Stimulated activated memory B cell treated with anti-CD40 and anti-IgM and Interleukin-4, amounts not matched to agents 10 μg/mL and 1 μg/mL and 100 μg/mL, for 72 hours (primary cell): ENCODE results near the gene ADARB2.

ENCODE experiments used
- ATAC-seq: fragments of 150-1000 bp; cut with Tn5 transposase; 2 replicates; pipeline ENCODE4 v1.10.0; 2021
- H3K27ac Mint-ChIP-seq: one replicate; pipeline ENCODE4 v1.8.0; 2022; ENCODE audit warnings: mild to moderate bottlenecking, mixed read lengths
- H3K27me3 Mint-ChIP-seq: one replicate; pipeline ENCODE4 v1.8.0; 2022; ENCODE audit warnings: mixed read lengths
- H3K36me3 Mint-ChIP-seq: one replicate; pipeline ENCODE4 v1.8.0; 2022; ENCODE audit warnings: mixed read lengths
- H3K4me1 Mint-ChIP-seq: one replicate; pipeline ENCODE4 v1.8.0; 2022; ENCODE audit warnings: mixed read lengths
- H3K4me3 Mint-ChIP-seq: one replicate; pipeline ENCODE4 v1.8.0; 2022; ENCODE audit warnings: mild to moderate bottlenecking, moderate library complexity, mixed read lengths
- H3K9me3 Mint-ChIP-seq: one replicate; pipeline ENCODE4 v1.8.0; 2022; ENCODE audit warnings: mixed read lengths

ADARB2 gene

DNA sequence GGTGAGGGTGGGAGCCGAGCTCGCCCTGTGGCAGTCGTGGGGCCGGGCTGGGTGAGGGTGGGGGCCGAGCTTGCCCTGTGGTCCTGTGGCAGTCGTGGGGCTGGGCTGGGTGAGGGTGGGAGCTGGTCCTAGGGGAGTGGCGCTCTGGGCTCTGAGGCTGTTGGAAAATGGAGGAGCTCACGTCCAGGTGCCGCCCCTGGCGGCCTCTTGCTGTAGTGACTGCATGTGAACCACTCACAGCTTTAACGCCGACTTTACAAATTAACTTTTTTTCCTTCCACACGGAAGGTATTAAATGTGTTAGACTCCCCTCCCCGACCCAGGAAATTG, 368.5 kb downstream of the ADARB2 start:
- Mint-ChIP-seq H3K27ac (no peak overlapping the region), H3K36me3 (no peaks in the 10 kb centered on the region), H3K27me3 (peaks cover 56% of the 10 kb centered on the region), H3K9me3 (no peaks in the 10 kb centered on the region), H3K4me1 (peaks cover 13% of the 10 kb centered on the region), H3K4me3 (no peak overlapping the region)
- peak; percentile 62 for ATAC-seq

DNA sequence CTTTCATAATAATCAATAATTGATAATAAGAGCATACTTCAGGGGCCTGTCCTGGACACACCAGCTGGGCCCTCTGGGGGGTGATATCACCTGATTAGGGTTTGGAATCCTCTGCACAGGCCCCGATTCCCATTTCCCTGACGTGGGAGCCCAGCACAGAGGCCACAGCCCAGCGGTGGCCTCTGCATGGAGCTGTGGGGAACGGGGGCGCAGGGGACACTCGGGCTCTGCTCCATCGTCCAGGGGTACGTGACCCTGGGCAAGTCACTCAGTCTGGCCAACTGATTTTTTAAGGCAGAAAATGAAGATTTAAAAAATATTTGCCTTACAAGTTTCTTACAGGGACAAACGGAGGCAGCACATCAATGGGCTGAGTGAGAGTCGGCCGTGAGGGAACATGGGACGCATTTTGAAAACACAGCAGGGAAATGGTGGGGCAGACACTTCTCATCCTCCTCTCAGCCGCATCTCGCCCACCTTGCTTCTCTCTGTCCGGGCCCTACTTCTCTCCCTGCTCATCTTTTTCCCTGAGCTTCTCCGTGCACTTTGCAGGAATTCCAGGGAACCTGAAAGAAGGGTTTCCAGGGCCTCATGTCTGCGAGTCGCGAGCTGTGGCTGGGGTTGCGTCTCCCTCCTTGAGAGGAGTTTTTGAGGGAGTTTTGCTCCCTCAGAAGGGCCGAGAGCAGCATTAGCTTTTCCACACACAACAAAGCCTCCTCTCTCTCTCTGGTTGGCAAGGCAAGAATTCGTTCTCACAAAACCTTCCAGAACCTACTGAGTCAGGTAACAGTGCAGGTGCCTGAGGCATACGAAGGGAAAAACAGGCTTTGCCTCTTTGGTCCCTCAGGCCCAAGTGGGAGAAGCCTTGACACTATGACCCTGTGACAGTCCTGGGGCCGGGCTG, 369.1 kb downstream of the ADARB2 start:
- Mint-ChIP-seq H3K9me3 (no peaks in the 10 kb centered on the region), H3K36me3 (no peaks in the 10 kb centered on the region), H3K27me3 (peaks cover 56% of the 10 kb centered on the region), H3K27ac (no peak overlapping the region), H3K4me1 (peaks cover 13% of the 10 kb centered on the region), H3K4me3 (no peak overlapping the region)
- no peak for ATAC-seq

- no peak for ATAC-seq
- peaks cover 56% of the 10 kb centered on the region for H3K27me3 Mint-ChIP-seq
- H3K9me3 Mint-ChIP-seq = no peaks in the 10 kb centered on the region
Observed at GRCh38 chr10:1366811-1367425, 370.4 kb downstream of the ADARB2 start.

GRCh38 chr10:1366322-1366691, 371.0 kb downstream of the ADARB2 start:
- Mint-ChIP-seq H3K27me3 (peaks cover 56% of the 10 kb centered on the region), H3K9me3 (no peaks in the 10 kb centered on the region), H3K27ac (no peak overlapping the region), H3K4me1 (peaks cover 13% of the 10 kb centered on the region), H3K4me3 (no peak overlapping the region), H3K36me3 (no peaks in the 10 kb centered on the region)
- no peak for ATAC-seq

More at GRCh38 chr10:1366811-1367425, 370.4 kb downstream of the ADARB2 start:
- H3K4me1 Mint-ChIP-seq = peaks cover 13% of the 10 kb centered on the region
- H3K4me3 Mint-ChIP-seq = no peak overlapping the region
- H3K36me3 Mint-ChIP-seq = no peaks in the 10 kb centered on the region
- H3K27ac Mint-ChIP-seq = no peak overlapping the region

GRCh38 chr10:1365540-1366321, 371.6 kb downstream of the ADARB2 start:
- Mint-ChIP-seq H3K4me3 (no peak overlapping the region), H3K4me1 (peaks cover 12% of the 10 kb centered on the region), H3K9me3 (no peaks in the 10 kb centered on the region), H3K27ac (no peak overlapping the region), H3K36me3 (no peaks in the 10 kb centered on the region), H3K27me3 (peaks cover 53% of the 10 kb centered on the region)
- ATAC-seq = no peak

- no peaks in the 10 kb centered on the region for H3K9me3 Mint-ChIP-seq
- H3K27ac Mint-ChIP-seq = no peak overlapping the region
- ATAC-seq = no peak
- peaks cover 39% of the 10 kb centered on the region for H3K27me3 Mint-ChIP-seq
- H3K4me3 Mint-ChIP-seq = no peak overlapping the region
- H3K4me1 Mint-ChIP-seq = peaks cover 8% of the 10 kb centered on the region
- H3K36me3 Mint-ChIP-seq = no peaks in the 10 kb centered on the region
Observed at GRCh38 chr10:1364151-1364910, 373.0 kb downstream of the ADARB2 start.

DNA sequence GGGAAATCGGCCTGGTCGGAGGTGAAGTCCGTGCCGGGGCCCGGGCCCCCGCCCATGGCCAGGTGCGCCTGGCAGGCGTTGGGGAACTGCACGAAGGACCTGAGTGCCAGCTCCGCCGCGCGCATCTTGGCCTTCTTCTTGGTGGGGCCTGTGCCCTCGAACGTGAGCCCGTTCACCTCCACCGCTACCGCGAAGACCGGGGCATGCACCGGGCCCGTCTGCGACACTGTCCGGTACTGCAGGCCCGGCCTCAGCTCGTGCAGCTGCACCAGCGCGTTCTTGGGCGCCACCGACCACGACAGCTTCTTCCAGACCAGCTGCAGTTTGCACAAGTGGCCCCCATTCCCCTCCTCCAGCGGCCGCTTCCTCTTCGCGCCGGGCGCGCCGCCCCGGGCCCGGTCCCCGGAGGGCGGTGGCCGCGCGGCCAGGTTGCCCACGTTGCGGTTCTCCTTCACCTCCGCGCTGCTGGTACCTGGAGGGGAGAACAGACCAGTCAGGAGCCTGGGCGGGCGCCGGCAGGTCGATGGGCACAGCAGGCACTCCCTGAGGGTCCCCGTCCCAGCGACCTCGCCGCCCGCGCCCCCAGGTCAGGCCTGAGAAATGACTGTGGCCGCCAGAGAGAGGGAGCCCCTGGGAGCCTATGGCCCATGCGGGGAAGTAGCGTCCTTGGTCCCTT, 373.7 kb downstream of the ADARB2 start:
- H3K27ac Mint-ChIP-seq = no peak overlapping the region

DNA sequence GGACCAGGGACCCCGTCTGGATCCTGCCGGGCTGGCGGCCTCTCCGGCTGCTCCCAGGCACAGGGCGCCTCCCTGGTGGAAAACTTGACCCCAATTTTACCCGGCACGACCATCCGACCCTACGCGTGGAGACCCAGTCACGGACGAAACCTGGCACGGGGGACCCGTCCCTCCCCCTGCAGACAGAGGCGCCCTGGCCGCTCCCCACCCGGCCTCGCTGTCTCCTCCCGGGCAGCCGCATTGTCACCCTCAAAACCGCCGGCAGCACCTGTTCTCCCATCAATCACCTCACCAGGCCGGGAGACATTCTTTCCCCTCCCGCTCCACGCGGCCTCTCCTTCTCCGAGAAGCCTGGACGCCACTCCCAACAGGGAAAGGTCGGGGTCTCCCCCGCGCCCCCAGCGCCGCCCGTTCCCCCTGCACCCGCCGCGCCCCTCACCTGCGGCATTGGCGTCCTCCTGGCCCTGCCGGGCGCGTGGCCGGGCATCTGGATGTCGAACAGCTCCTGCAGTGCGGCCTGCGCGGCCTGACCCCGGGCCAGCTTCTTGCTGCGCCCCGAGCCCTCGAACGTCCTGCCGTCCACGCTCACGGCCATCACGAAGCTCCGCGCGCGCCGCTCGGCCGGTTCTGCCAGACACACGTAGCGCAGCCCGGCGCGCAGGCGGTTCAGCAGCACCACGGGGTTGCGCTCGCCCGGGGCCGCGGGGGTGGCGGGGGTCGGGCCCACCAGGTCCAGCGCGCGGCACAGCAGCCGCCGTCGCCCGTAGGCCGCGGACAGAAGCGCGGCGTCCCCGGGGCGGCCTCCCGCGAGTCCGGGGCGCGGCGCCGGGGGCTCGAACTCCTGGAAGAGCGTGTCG, 374.5 kb downstream of the ADARB2 start:
- Mint-ChIP-seq H3K36me3 (no peaks in the 10 kb centered on the region), H3K4me3 (no peak overlapping the region), H3K27me3 (peaks cover 24% of the 10 kb centered on the region), H3K27ac (no peak overlapping the region), H3K9me3 (no peaks in the 10 kb centered on the region), H3K4me1 (peaks cover 17% of the 10 kb centered on the region)
- no peak for ATAC-seq

More for the DNA sequence above, 373.7 kb downstream of the ADARB2 start:
- Mint-ChIP-seq H3K9me3 (no peaks in the 10 kb centered on the region), H3K27me3 (peaks cover 32% of the 10 kb centered on the region), H3K36me3 (no peaks in the 10 kb centered on the region), H3K4me1 (peaks cover 16% of the 10 kb centered on the region), H3K4me3 (no peak overlapping the region)
- ATAC-seq = no peak

DNA sequence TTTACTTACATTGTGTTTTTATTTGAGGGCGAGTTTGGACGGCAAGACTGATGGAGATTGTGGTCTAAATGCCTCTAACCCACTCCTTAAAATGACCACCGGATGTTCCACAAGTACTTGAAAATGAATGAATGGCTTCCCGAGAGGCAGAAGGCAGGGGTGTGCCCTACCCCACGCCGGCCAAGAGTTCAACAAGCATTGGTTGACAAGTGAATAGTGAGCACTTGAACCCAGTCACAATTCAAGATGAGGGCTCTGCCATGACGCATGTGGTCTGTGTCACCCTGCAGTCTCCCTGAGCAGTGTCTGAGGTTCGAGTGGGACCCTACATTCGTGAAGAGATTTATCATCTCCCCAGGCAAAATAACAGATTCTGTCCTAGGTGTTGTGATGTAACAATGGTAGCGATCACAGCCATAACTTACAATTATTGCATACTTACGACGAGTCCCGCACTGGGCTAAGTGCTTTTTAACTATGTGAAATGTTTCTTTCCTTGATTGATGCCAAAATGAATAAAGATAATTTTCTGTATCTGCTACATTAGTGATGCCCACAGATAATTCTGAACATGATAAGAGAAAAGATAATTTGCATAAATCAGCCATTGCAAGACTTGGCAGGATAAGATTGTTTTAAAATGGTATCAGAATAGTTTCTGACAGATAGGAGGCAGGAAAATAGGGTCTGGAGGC, 375.8 kb downstream of the ADARB2 start:
- H3K4me1 Mint-ChIP-seq = peaks cover 17% of the 10 kb centered on the region
- ATAC-seq = no peak
- H3K9me3 Mint-ChIP-seq = no peaks in the 10 kb centered on the region
- peaks cover 12% of the 10 kb centered on the region for H3K27me3 Mint-ChIP-seq
- no peak overlapping the region for H3K27ac Mint-ChIP-seq
- no peak overlapping the region for H3K4me3 Mint-ChIP-seq
- no peaks in the 10 kb centered on the region for H3K36me3 Mint-ChIP-seq

GRCh38 chr10:1360558-1361164, 376.7 kb downstream of the ADARB2 start:
- Mint-ChIP-seq H3K27me3 (peaks cover 3% of the 10 kb centered on the region), H3K36me3 (no peaks in the 10 kb centered on the region), H3K27ac (no peak overlapping the region), H3K4me3 (no peak overlapping the region), H3K4me1 (peaks cover 17% of the 10 kb centered on the region), H3K9me3 (no peaks in the 10 kb centered on the region)
- ATAC-seq = no peak

DNA sequence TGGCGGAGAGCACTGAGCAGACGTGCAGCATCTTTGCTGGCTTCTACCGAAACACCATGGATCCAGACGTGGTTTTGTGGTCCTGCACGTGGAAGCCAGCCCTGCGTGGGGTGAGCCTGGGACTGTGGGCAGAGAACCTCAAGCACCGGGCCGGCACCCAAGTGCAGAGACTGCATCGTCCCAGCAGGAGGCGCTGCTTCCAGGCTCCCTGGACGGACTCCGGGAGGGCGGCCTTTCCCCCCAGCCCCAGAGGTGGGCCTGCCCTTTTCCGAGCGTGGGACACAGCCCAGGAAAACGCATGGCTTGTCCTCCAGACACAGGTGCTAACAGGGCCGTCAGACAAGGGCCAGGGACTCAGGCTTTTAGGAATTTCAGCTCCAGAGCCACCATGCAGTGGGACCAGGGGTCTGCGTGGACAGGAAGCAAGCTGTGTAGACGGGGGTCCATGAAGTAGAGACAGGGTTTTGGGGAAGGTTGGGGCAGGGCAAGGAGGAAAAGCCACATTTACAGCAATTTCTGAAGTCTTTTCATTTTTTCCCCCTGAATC, 377.2 kb downstream of the ADARB2 start:
- no peaks in the 10 kb centered on the region for H3K9me3 Mint-ChIP-seq
- peak overlapping the region; percentile 62 for H3K27ac Mint-ChIP-seq
- H3K27me3 Mint-ChIP-seq = peaks cover 4% of the 10 kb centered on the region
- no peak overlapping the region for H3K4me3 Mint-ChIP-seq
- no peak for ATAC-seq
- H3K36me3 Mint-ChIP-seq = no peaks in the 10 kb centered on the region
- H3K4me1 Mint-ChIP-seq = peaks cover 17% of the 10 kb centered on the region

DNA sequence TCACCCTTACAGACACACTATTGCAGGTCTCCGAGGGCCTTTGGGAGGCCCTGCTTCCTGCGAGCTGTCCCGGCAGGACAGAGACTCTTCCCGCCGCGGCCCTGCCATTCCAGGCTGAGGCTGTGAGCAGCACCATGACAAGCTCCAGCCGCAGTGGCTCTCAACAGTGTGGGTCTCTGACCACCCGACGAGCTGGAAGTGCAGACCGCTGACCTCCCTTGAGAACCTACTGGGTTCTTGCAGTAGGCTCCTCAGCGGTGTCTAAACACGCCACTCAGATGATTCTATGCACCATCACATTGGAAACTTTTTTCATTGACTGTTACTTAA, 377.7 kb downstream of the ADARB2 start:
- H3K27me3 Mint-ChIP-seq = peaks cover 8% of the 10 kb centered on the region
- H3K9me3 Mint-ChIP-seq = no peaks in the 10 kb centered on the region
- no peaks in the 10 kb centered on the region for H3K36me3 Mint-ChIP-seq
- peak overlapping the region; percentile 62 for H3K27ac Mint-ChIP-seq
- no peak for ATAC-seq
- H3K4me3 Mint-ChIP-seq = no peak overlapping the region
- peaks cover 17% of the 10 kb centered on the region for H3K4me1 Mint-ChIP-seq
